Keratinocyte (primary cell): ENCODE data around the gene PRKAR2B. TPM values are rescaled to one million over a fixed set of nuclear protein-coding genes. Genes with fewer than 3 reads are reported as not detected.

ENCODE experiments used
- DNase-seq: peaks from one replicate; pipeline ENCODE4 v3.0.0-alpha.2; 2011; ENCODE audit warnings: low read depth, missing footprints, low spot score
- FAIRE-seq: peaks from 2 replicates; lab custom pipeline; 2011; peaks lifted over from hg19 to GRCh38; lab: Jason Lieb, UNC
- H2AFZ ChIP-seq: 2 replicates; pipeline ENCODE4 v1.6.0; 2012; ENCODE audit warnings: low read length, control low read depth, inconsistent platforms; ENCODE audit not compliant: control insufficient read depth
- H3K27ac ChIP-seq: 2 replicates; pipeline ENCODE4 v1.5.1; 2011; ENCODE audit warnings: low read length; ENCODE audit not compliant: control insufficient read depth, insufficient read depth
- H3K27me3 ChIP-seq: 3 replicates; pipeline ENCODE4 v1.6.0; 2011; ENCODE audit warnings: low read length; ENCODE audit not compliant: control insufficient read depth, insufficient read depth; ENCODE audit errors: extremely low read depth
- H3K36me3 ChIP-seq, 2 experiments: 2 replicates in 1 of 2; 3 replicates in 1 of 2; pipeline ENCODE4 v1.5.1; 2011; ENCODE audit warnings: low read length in 2 of 2, mild to moderate bottlenecking in 1 of 2; ENCODE audit not compliant: control insufficient read depth in 2 of 2, insufficient read depth in 2 of 2; ENCODE audit errors: extremely low read depth in 1 of 2
- H3K4me1 ChIP-seq: 3 replicates; pipeline ENCODE4 v1.5.1; 2011; ENCODE audit warnings: low read length; ENCODE audit not compliant: control insufficient read depth, insufficient read depth; ENCODE audit errors: extremely low read depth
- H3K4me2 ChIP-seq: 3 replicates; pipeline ENCODE4 v1.6.0; 2011; ENCODE audit warnings: low read depth, low read length; ENCODE audit not compliant: control insufficient read depth, insufficient read depth; ENCODE audit errors: extremely low read depth
- H3K4me3 ChIP-seq, 3 experiments: fragments of 200-600 bp in 1 of 3; sonication (generic) in 1 of 3; 2 replicates in 2 of 3; 3 replicates in 1 of 3; pipeline ENCODE4 v1.5.1; 2011 to 2016; ENCODE audit warnings: low read length in 3 of 3, mild to moderate bottlenecking in 3 of 3, control low read depth in 2 of 3, inconsistent platforms in 1 of 3, low read depth in 1 of 3, mixed read lengths in 1 of 3, mixed run types in 1 of 3, moderate library complexity in 1 of 3; ENCODE audit not compliant: control insufficient read depth in 2 of 3, insufficient read depth in 2 of 3; ENCODE audit errors: extremely low read depth in 1 of 3
- H3K79me2 ChIP-seq: 2 replicates; pipeline ENCODE4 v1.6.0; 2012; ENCODE audit warnings: low read length; ENCODE audit not compliant: control insufficient read depth, insufficient read depth
- H3K9ac ChIP-seq: 3 replicates; pipeline ENCODE4 v1.6.0; 2011; ENCODE audit warnings: low read length; ENCODE audit not compliant: control insufficient read depth, insufficient read depth; ENCODE audit errors: extremely low read depth
- H3K9me1 ChIP-seq: 3 replicates; pipeline ENCODE4 v1.6.0; 2011; ENCODE audit warnings: low read length; ENCODE audit not compliant: control insufficient read depth, insufficient read depth; ENCODE audit errors: extremely low read depth
- H3K9me3 ChIP-seq: 2 replicates; pipeline ENCODE4 v1.5.1; 2012; ENCODE audit warnings: low read depth, low read length; ENCODE audit not compliant: control insufficient read depth
- H4K20me1 ChIP-seq: 3 replicates; pipeline ENCODE4 v1.6.0; 2011; ENCODE audit warnings: low read length; ENCODE audit not compliant: control insufficient read depth, insufficient read depth; ENCODE audit errors: extremely low read depth
- EZH2 ChIP-seq: IDR thresholded peaks from one replicate; pipeline ENCODE4 v1.6.1; 2012; ENCODE audit warnings: inconsistent platforms, mild to moderate bottlenecking, low read length, moderate library complexity
- dilution Hi-C: fragments of 300-500 bp; cut with MboI; formaldehyde crosslinking; loops from one replicate; pipeline ENCODE4 v1.7.0; 2020; ENCODE audit warnings: low sequenced_read_pairs; ENCODE audit not compliant: extremely low pct_ligation_motif_present
- polyA plus RNA-seq, 5 experiments: library from polyadenylated mRNA; depleted of rRNA in 3 of 5; stranded (reverse) in 3 of 5; stranded (forward) in 1 of 5; unstranded in 1 of 5; fragments of >200 nt; gene quantifications; 1 replicate in 1 of 5; 2 replicates in 3 of 5; 3 replicates in 1 of 5; pipeline versions ENCODE4 v1.2.1 to v1.2.3, GENCODE V29; 2011 to 2012; ENCODE audit warnings: missing spikeins in 2 of 5, low read depth in 1 of 5, low replicate concordance in 1 of 5
- TF ChIP-seq, protein P1 (sequence below), 3 experiments: IDR thresholded peaks in 1 of 3; conservative IDR thresholded peaks in 1 of 3; optimal IDR thresholded peaks in 1 of 3; 2 replicates in 2 of 3; 3 replicates in 1 of 3; pipeline versions ENCODE3 to v1.5.1; 2011; ENCODE audit warnings: low read length in 3 of 3, mild to moderate bottlenecking in 3 of 3, moderate library complexity in 2 of 3, control low read depth in 1 of 3, inconsistent platforms in 1 of 3; ENCODE audit not compliant: insufficient read depth in 2 of 3; ENCODE audit errors: extremely low read depth in 1 of 3

The PRKAR2B gene
- polyA plus RNA-seq, 1 donor (not counting 4 experiments of a cell fraction or from before 2014, with no cell fraction given) = 0.01 TPM

DNA sequence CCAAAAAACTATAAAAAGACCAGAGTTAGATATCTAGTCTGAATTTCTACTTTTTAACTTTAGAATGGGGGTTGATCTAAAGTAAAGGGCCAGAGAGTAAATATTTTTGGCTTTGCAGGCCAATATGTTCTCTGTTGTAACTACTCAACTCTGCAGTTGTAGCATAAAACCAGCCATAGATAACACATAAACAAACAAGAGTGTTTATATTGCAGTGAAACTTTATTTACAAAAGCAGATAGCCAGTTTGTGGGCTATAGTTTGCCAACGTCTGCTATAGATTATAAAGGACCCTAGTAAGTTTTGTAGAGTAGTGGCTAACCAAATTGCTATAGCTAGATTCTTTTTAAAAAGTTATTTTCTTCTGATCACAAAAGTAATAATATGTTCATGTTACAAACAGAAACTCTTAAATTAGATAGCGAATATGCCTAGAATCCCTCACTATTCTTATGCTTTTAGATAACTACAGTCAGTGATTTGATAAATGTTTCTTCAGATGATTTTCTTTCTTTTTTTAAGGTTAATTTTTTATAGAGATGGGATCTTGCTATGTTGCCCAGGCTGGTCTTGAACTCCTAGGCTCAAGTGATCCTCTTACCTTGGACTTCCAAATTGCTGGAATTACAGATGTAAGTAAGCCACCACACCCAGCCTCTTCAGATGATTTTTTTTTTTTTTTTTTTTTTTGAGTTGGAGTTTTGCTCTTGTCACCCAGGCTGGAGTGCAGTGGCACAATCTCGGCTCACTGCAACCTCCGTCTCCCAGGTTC, 100.7 kb downstream of the PRKAR2B start:
- FAIRE-seq (no peak), DNase-seq (no peak)
- no peaks in the 10 kb centered on the region for H3K27me3 ChIP-seq
- no peaks in the 10 kb centered on the region for H4K20me1 ChIP-seq
- dilution Hi-C loops = no loop called here
- no peaks in the 10 kb centered on the region for H3K36me3 ChIP-seq
- H3K9me1 ChIP-seq = no peaks in the 10 kb centered on the region
- H3K4me3 ChIP-seq = no peak overlapping the region
- H3K9me3 ChIP-seq = no peaks in the 10 kb centered on the region
- peaks cover 3% of the 10 kb centered on the region for H3K4me1 ChIP-seq
- H3K9ac ChIP-seq = no peak overlapping the region
- H3K4me2 ChIP-seq = no peak overlapping the region
- H3K27ac ChIP-seq = no peak overlapping the region
- no peak overlapping the region for H2AFZ ChIP-seq
- TF ChIP-seq, protein P1, sequence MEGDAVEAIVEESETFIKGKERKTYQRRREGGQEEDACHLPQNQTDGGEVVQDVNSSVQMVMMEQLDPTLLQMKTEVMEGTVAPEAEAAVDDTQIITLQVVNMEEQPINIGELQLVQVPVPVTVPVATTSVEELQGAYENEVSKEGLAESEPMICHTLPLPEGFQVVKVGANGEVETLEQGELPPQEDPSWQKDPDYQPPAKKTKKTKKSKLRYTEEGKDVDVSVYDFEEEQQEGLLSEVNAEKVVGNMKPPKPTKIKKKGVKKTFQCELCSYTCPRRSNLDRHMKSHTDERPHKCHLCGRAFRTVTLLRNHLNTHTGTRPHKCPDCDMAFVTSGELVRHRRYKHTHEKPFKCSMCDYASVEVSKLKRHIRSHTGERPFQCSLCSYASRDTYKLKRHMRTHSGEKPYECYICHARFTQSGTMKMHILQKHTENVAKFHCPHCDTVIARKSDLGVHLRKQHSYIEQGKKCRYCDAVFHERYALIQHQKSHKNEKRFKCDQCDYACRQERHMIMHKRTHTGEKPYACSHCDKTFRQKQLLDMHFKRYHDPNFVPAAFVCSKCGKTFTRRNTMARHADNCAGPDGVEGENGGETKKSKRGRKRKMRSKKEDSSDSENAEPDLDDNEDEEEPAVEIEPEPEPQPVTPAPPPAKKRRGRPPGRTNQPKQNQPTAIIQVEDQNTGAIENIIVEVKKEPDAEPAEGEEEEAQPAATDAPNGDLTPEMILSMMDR (optimal IDR thresholded peaks at IDR 0.05 in 1 of 3, IDR thresholded peaks at IDR 0.05 in 1 of 3, conservative IDR thresholded peaks at IDR 0.05 in 1 of 3; ENCODE audit: extremely low read depth in 1 of 3, insufficient read depth in 2 of 3, low read length in 3 of 3) = no peak
- TF ChIP-seq EZH2 = no peak
- no peaks in the 10 kb centered on the region for H3K79me2 ChIP-seq

DNA sequence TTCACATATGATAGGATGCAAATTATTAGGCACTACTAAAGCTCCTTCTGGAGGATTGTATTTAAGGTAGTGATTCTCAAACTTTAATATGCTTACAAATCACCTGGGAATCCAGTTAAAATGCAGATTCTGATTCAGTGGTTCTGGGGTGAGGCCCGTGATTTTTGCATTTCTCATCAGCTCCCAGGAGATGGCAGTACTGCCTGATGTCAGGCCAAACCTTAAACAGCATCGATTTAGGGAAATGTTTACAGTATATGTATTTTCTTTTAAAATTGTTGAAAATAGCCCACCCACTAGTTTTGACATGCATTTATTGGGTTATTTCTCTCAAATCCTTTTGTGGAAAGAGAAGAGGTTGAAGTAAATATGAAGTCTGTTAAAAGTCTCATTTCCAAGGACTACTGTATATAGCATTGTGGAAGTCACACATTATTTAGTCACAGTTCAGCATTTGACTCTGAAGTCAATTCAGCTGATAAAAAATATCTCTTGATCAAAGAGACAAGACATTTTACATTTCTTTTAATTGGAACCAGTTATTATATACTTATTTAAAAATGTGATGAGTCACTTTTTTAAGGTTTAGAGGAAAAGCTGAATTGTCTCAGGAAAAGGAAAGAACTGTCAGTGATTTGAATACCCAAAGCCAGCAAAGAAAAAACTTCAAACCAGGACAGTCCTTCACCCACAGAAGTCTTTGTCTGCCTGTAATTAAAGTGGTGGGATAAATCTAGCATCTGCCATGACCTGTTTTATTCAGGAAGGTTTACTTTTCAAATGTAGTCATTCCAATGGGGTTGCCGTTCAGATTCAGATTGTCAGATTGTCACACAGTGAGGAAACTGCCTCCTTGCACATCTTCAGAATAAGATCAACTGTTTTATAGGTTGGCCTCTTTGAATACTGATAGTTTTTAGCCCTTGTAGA, 103.2 kb downstream of the PRKAR2B start:
- H3K27ac ChIP-seq = no peak overlapping the region
- no peaks in the 10 kb centered on the region for H3K36me3 ChIP-seq
- H3K9ac ChIP-seq = no peak overlapping the region
- DNase-seq = no peak
- H3K79me2 ChIP-seq = no peaks in the 10 kb centered on the region
- no peaks in the 10 kb centered on the region for H4K20me1 ChIP-seq
- peak overlapping the region; percentile 33 for H2AFZ ChIP-seq
- peaks cover 3% of the 10 kb centered on the region for H3K4me1 ChIP-seq
- no peaks in the 10 kb centered on the region for H3K9me3 ChIP-seq
- H3K4me2 ChIP-seq = peak overlapping the region; percentile 34
- peak; percentile 69 for FAIRE-seq
- dilution Hi-C loops = no loop called here
- H3K4me3 ChIP-seq = no peak overlapping the region
- no peaks in the 10 kb centered on the region for H3K27me3 ChIP-seq
- no peak for TF ChIP-seq EZH2
- TF ChIP-seq, protein P1 (optimal IDR thresholded peaks at IDR 0.05 in 1 of 3, IDR thresholded peaks at IDR 0.05 in 1 of 3, conservative IDR thresholded peaks at IDR 0.05 in 1 of 3; ENCODE audit: extremely low read depth in 1 of 3, insufficient read depth in 2 of 3, low read length in 3 of 3) = peak; percentile 55 to 67 (median 65)
- H3K9me1 ChIP-seq = no peaks in the 10 kb centered on the region
